Coronary artery (tissue), 2 donors: ENCODE measurements around the gene NPR2.
A peak's percentile ranks its signal among the peaks of the same experiment; 100 is the strongest.

ENCODE experiments used
- DNase-seq: peaks from one replicate; pipeline ENCODE4 v3.0.0-alpha.2; 2017; ENCODE audit warnings: low spot score
- H3K27ac ChIP-seq, 2 donors: fragments of 200-600 bp; sonication (generic); one replicate each; pipeline ENCODE4 v1.5.1; 2016 to 2019
- H3K4me3 ChIP-seq: fragments of 200-600 bp; sonication (generic); 2 replicates; pipeline ENCODE4 v1.5.1; 2016; ENCODE audit warnings: mild to moderate bottlenecking, moderate library complexity
- CTCF ChIP-seq: fragments of 200-600 bp; sonication (generic); IDR thresholded peaks from one replicate; pipeline ENCODE4 v1.5.1; 2019; ENCODE audit warnings: antibody characterized with exemption

The NPR2 gene

GRCh38 chr9:35791297-35791921, at the start of gene NPR2:
Gene NPR2, plus strand, starts transcription at chr9:35791591. Its CDS starts 818 bp downstream, at chr9:35792409.
- Histone ChIP-seq H3K4me3 (peak within 1 kb of the TSS; percentile 93), H3K27ac (peak within 1 kb of the TSS; percentile 77 to 92)
- DNase-seq = no peak
- TF ChIP-seq CTCF = no peak

- no peak overlapping the region for H3K4me3 ChIP-seq
- DNase-seq = peak; percentile 35
- no peak for TF ChIP-seq CTCF
- no peak overlapping the region for H3K27ac ChIP-seq
Measured at GRCh38 chr9:35741740-35742139, 49.7 kb upstream of the NPR2 start.

- H3K27ac ChIP-seq = no peak overlapping the region
- TF ChIP-seq CTCF = no peak
- no peak for DNase-seq
Measured at GRCh38 chr9:35743452-35743851, 47.9 kb upstream of the NPR2 start.

GRCh38 chr9:35743880-35744518, 47.4 kb upstream of the NPR2 start:
- Histone ChIP-seq H3K4me3 (no peak overlapping the region), H3K27ac (no peak overlapping the region)
- peak; percentile 52 for DNase-seq
- no peak for TF ChIP-seq CTCF

More at GRCh38 chr9:35743452-35743851, 47.9 kb upstream of the NPR2 start:
- H3K4me3 ChIP-seq = no peak overlapping the region

GRCh38 chr9:35745569-35745968, 45.8 kb upstream of the NPR2 start:
- Histone ChIP-seq H3K27ac (peak overlapping the region in 1 of 2 donors; percentile 3), H3K4me3 (peak overlapping the region; percentile 90)
- no peak for DNase-seq
- TF ChIP-seq CTCF = no peak

GRCh38 chr9:35746583-35746982, 44.8 kb upstream of the NPR2 start:
- no peak for DNase-seq
- H3K27ac ChIP-seq = peak overlapping the region; percentile 21 to 97
- no peak for TF ChIP-seq CTCF
- H3K4me3 ChIP-seq = peak overlapping the region; percentile 90
